Non-pigmented ciliary epithelial cell (primary cell): Measurements from ENCODE around the gene SORCS3.

Experiments
- DNase-seq: peaks from one replicate; pipeline ENCODE4 v3.0.0-alpha.2; 2010; ENCODE audit warnings: low read depth

Gene SORCS3

GRCh38 chr10:105023211-105024111 is 382.4 kb downstream of the SORCS3 start:
- DNase-seq: no peak

- DNase-seq: no peak
These were observed 383.1 kb downstream of the SORCS3 start for GRCh38 chr10:105024184-105024583.

DNA sequence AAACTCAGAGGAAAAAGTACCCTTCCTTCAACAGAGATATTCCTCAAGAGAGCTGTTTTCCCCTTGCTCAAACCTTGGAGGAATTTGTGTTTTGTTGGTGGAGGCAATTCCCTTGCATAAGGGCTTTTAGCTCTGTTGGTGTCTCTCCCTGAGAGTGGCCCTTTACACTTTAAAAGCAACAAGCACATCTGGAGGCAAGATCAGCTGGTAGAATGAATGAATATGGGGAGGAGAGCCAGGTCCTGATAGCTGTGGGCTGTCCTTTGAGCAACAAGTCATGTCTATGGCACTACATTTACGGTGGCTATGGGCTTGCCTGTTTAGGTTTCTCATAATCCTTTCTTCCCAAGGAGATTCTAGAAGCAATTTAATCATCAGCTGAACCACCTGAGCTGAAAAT is 384.0 kb downstream of the SORCS3 start:
- DNase-seq: no peak

DNA sequence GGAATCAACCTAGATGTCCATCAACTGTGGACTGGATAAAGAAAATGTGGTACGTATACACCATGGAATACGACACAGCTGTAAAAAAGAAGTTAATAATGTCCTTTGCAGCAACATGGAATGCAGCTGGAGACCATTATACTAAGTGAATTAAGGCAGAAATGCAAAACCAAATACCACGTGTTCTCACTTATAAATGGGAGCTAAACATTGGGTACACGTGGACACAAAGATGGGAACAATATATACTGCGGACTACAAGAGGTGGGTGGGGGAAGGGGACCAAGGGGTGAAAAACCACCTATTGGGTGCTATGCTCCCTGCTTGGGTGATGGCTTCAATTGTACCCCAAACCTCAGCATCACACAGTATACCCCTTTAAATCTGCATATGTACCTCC is 385.5 kb downstream of the SORCS3 start:
- DNase-seq: no peak

GRCh38 chr10:105029286-105029685 is 388.2 kb downstream of the SORCS3 start:
- no peak for DNase-seq

DNA sequence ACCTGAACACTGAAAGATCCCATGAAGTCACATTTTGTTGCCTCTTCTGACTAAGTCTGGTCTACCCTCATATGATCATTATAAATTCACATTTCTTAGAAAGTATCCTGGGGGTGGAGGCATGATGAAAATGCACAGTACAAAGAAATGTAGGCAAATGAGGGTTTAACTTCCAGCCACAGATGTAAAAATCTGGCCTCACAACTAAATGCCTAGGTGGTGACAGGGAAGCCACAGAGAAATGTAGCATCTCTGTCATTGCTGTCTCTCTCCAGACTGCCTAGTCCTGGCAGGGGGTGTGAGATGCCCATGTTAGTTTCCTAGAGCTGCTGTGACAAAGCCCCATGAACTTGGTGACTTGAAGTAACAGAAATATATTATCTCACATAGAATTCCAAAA is 395.9 kb downstream of the SORCS3 start:
- DNase-seq: no peak

DNA sequence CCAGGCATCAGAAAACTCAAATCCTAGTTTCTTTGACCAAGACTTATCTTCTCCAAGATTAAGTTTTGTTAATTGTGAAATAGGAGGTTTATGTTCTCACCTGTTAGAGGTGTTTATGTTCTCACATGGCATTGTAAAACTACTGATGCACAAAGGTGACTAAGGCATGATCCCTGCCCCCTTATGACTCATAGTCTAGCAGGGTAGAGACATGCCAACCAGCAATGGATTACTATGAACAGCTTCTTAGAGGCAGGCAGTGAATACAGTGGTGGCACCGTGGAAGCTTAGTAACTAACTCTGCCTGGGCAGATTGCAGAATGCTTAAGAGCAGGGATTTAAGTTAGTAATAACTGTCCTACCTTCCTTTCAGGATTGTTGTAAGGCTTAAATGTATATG is 400.9 kb downstream of the SORCS3 start:
- DNase-seq: no peak

DNA sequence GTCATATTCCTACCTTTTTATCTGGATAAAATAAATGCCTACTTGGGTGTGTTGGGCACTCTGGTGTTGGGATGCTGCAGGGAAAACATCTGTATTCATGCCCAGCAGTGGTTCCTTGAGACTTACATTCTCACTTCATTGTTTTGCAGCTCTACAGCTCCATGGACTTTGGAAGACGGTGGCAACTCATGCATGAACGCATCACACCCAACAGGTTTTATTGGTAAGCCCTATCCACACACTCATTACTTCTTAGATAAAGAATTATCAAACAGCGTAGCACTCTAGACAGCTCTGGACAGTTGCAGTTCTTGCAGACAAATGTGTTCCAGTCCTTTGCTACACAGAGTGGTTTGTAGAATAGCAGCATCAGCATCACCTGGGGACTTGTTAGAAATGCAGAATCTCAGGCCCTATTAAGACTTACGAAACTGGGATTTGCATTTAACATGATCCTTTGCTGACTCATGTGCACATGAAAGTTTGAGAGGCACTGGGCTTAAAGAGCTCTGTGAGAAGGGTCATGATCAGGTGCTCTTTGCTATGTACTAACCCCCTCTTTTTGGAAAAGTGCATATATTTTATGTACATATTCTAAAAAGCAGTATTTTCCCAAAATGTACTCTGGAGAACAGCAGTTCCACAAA is 401.9 kb downstream of the SORCS3 start:
- no peak for DNase-seq

DNA sequence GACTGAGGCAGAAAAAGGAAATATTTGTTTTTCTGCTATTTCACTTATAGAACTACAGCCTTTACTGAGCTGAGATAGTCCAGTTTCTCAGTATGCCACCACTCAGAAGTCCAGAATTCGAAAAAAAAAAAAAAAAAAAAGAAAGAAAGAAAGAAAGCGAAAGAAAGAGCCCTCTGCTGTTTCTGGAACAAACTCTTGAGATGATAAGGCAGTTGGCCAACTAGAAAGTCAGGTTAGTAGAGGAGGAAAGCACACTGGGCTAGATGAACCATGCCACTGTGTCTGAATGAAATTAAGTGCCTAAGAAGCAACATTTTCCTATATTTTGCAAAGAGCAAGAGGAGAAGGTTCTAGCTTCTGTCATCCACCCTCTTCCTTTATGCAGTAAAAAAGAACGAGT is 403.8 kb downstream of the SORCS3 start:
- no peak for DNase-seq

- no peak for DNase-seq
These were observed 415.3 kb downstream of the SORCS3 start for GRCh38 chr10:105056413-105056812.

DNA sequence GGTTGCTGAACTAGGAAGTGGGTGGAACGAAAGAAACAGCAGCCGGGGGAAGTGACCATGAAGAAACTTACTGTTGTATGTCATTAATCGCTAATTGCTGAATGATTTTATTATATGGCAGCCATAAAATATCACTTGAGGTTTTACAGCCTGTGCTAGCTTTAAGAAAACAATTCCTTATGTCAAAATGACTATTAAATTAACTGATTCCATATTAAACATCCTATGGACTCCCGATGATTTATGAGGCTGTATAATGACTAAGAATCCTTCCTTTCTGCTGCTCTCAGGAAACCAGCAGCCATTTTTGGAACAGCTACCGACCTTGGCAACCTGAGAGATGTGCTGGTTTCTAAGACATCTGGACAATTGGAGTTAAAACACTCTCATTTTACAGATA is 421.9 kb downstream of the SORCS3 start:
- no peak for DNase-seq

- DNase-seq: no peak
These were observed 422.7 kb downstream of the SORCS3 start for GRCh38 chr10:105063796-105064195.

DNA sequence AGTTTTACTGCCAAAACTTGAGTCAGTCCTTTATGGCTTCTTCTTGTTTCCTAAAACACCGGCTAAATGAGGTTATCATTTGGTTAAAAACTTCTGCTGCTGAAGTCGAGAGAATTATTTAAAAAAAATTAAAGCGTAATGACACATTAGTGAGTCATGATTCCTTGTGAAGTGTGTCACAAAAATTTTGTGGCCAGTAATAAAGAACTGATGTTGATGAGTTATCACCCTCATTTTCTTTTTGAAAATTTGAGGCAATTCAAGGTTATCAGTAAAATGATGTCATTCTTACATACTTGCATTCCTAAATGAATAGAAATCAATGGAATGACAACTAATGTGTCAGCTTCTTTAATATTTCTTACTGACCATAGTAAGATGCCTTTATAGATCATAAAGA is 427.4 kb downstream of the SORCS3 start:
- DNase-seq: no peak

- no peak for DNase-seq
These were observed 429.2 kb downstream of the SORCS3 start for GRCh38 chr10:105070249-105070648.

DNA sequence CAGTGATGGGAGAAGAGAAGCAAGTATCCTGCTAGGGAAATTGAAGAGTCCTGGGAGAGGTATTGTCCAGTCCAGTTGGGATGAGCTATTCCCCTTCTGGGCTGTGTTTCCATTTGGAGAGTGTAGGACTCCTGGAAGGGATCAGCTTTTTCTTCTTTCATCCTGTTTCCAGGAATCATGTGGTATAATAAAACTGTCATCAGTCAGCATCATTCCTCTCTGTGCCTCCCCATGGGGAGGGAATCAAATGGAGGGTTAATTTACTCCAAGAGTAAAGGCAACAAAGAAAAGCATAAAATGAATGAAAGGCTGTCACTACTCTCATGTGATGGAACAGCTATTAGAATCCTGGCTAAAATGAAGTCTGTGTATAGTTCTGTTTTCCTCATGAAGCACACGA is 429.9 kb downstream of the SORCS3 start:
- no peak for DNase-seq

- DNase-seq: no peak
These were observed 430.9 kb downstream of the SORCS3 start for GRCh38 chr10:105071980-105072379.

DNA sequence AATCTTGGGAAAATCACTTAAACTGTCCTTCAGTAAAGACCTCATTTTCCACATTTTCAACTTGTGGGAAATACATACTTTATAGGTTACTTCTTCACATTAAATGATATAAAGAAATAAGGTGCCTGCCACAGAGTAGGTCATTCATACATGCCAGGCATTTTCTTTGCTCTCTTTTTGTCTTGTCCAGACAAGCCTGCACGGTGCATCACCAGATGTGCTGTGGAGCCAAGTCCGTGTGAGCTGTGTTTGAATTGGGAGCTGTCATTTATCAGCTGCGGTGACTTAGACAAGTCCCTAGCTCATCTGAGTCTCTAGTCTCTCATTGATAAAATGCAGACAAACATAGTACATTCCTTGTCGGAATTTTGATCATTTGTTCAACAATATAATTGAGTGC is 432.9 kb downstream of the SORCS3 start:
- no peak for DNase-seq

DNA sequence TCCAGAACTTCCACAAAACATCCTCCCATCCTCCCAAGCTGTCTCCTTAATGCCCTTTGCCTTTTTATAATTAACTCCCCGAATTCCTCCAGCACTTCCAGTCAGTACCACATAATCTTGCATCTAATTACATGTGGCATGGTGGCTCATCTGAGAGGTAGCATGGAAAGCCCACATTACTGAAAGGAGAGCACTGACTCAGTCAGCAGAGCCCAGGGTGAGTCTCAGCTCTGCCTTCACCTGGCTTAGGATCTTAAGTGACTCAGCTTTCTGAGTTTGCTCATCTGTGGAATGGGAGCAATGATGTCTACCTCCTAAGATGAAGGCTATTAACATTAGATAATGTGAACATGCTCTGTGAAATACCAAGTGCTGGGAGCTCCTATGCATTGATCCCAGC is 433.9 kb downstream of the SORCS3 start:
- no peak for DNase-seq

GRCh38 chr10:105085980-105086379 is 444.9 kb downstream of the SORCS3 start:
- no peak for DNase-seq

DNA sequence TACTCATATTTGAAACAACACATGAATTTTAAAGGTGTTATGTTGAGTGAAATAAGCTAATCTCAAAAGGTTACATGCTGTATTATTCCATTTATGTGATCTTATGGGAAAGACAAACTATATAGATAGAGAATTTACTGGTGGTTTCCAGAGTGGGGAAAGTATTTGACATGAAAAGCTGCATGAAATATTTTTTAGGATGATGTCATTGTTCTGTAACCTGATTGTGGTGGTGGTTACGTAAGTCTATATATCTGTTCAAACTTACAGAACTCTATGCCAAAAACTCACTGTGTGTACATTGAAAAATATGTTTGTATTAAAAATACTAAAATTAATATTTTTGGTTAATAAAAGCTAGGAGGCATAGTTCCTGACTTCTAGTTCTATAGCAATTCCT is 453.0 kb downstream of the SORCS3 start:
- no peak for DNase-seq

DNA sequence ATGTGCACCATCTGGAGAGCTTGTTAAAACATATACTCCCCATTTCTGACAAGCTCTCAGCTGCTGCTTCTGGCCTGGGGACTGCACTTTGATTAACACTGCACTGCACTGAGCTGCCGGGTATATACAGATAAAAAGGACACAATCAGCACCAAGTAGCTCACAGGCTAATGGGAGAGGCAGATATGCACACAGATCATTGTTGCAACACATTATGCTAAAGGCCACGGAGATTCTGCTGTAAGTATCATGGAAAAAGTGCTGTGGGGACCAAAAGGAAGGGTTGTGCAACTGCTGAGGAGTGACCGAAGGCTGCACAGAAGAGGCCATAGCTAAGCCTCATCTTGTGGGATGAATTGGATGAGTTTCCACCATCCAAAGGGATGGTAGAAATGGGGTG is 455.2 kb downstream of the SORCS3 start:
- no peak for DNase-seq

GRCh38 chr10:105102977-105103376 is 461.9 kb downstream of the SORCS3 start:
- DNase-seq: no peak

DNA sequence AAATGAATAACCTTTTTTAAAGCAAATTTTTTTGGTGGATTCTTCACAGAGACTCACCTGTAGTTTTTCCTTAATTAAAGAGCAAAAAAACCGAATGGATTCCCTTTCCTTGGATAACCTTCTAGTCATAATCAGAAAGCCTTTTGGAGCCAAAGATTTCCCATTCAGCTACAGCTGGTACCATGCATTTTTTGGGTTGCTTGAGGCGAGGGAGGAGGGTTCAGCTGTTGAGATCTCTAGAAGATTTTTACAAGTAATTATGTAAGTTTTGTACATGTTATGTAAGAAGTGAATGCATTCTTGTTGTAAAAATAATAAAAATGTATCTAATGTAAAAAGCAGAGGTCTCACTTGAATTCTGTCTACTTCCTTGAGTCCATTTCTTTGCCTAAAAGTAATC is 463.2 kb downstream of the SORCS3 start:
- no peak for DNase-seq

GRCh38 chr10:105109164-105109563 is 468.1 kb downstream of the SORCS3 start:
- DNase-seq: no peak
